ENCODE results near the gene SERPINH1. TPM values are rescaled to one million over a fixed set of nuclear protein-coding genes. Genes with fewer than 3 reads are reported as not detected.

SERPINH1 gene
- total RNA-seq, 4 donors from 2014 or later = 56.9 to 111 (median 95.5) TPM

- WGBS = 73% methylated on average over 39 of the region's 43 CpGs
- H3K36me3 ChIP-seq = peaks cover 49% of the 10 kb centered on the region
- no peaks in the 10 kb centered on the region for H3K9me3 ChIP-seq
- no peak for TF ChIP-seq CTCF (IDR thresholded peaks at IDR 0.05)
- no peak for TF ChIP-seq POLR2A (IDR thresholded peaks at IDR 0.05)
- no peak for TF ChIP-seq POLR2AphosphoS5 (IDR thresholded peaks at IDR 0.05)
- TF ChIP-seq EP300 (IDR thresholded peaks at IDR 0.05) = no peak
- no peaks in the 10 kb centered on the region for H3K27me3 ChIP-seq
- no peak for DNase-seq (ENCODE audit: low spot score in 2 of 2)
- H3K4me3 ChIP-seq = no peak overlapping the region
- peaks cover 62% of the 10 kb centered on the region for H3K4me1 ChIP-seq
- H3K27ac ChIP-seq = peak overlapping the region; percentile 25
These were observed 4.1 kb downstream of the SERPINH1 start for GRCh38 chr11:75565916-75566762.

- no peak overlapping the region for H3K27ac ChIP-seq
These were observed 4.8 kb downstream of the SERPINH1 start for GRCh38 chr11:75566763-75567279.

GRCh38 chr11:75567971-75568370, 5.9 kb downstream of the SERPINH1 start:
- Histone ChIP-seq H3K27ac (peak overlapping the region; percentile 5), H3K4me3 (no peak overlapping the region), H3K9me3 (no peaks in the 10 kb centered on the region), H3K27me3 (no peaks in the 10 kb centered on the region), H3K4me1 (peaks cover 53% of the 10 kb centered on the region), H3K36me3 (peaks cover 67% of the 10 kb centered on the region)
- 93% methylated on average over 6 of the region's 6 CpGs for WGBS
- no peak for TF ChIP-seq POLR2AphosphoS5 (IDR thresholded peaks at IDR 0.05)
- no peak for TF ChIP-seq POLR2A (IDR thresholded peaks at IDR 0.05)
- no peak for TF ChIP-seq CTCF (IDR thresholded peaks at IDR 0.05)
- TF ChIP-seq EP300 (IDR thresholded peaks at IDR 0.05) = no peak
- no peak for DNase-seq (ENCODE audit: low spot score in 2 of 2)

More at GRCh38 chr11:75566763-75567279, 4.8 kb downstream of the SERPINH1 start:
- no peak for DNase-seq (ENCODE audit: low spot score in 2 of 2)
- TF ChIP-seq POLR2A (IDR thresholded peaks at IDR 0.05) = no peak
- no peak for TF ChIP-seq EP300 (IDR thresholded peaks at IDR 0.05)
- no peak for TF ChIP-seq CTCF (IDR thresholded peaks at IDR 0.05)
- no peak for TF ChIP-seq POLR2AphosphoS5 (IDR thresholded peaks at IDR 0.05)
- peaks cover 55% of the 10 kb centered on the region for H3K4me1 ChIP-seq
- no peak overlapping the region for H3K4me3 ChIP-seq
- 83% methylated on average over 34 of the region's 34 CpGs for WGBS
- no peaks in the 10 kb centered on the region for H3K9me3 ChIP-seq
- no peaks in the 10 kb centered on the region for H3K27me3 ChIP-seq
- peaks cover 56% of the 10 kb centered on the region for H3K36me3 ChIP-seq

- TF ChIP-seq CTCF (IDR thresholded peaks at IDR 0.05) (no peak), POLR2A (IDR thresholded peaks at IDR 0.05) (no peak)
- H3K36me3 ChIP-seq = peaks cover 75% of the 10 kb centered on the region
- no peak overlapping the region for H3K27ac ChIP-seq
- H3K27me3 ChIP-seq = no peaks in the 10 kb centered on the region
- no peak overlapping the region for H3K4me3 ChIP-seq
- DNase-seq (ENCODE audit: low spot score in 2 of 2) = no peak
- 82% methylated on average over 12 of the region's 14 CpGs for WGBS
- H3K4me1 ChIP-seq = peaks cover 45% of the 10 kb centered on the region
- H3K9me3 ChIP-seq = no peaks in the 10 kb centered on the region
These were observed 6.7 kb downstream of the SERPINH1 start for GRCh38 chr11:75568616-75569219.

- no peak for DNase-seq (ENCODE audit: low spot score in 2 of 2)
- peaks cover 26% of the 10 kb centered on the region for H3K4me1 ChIP-seq
- no peaks in the 10 kb centered on the region for H3K27me3 ChIP-seq
- no peak overlapping the region for H3K4me3 ChIP-seq
- no peak overlapping the region for H3K27ac ChIP-seq
- TF ChIP-seq POLR2A (IDR thresholded peaks at IDR 0.05) (no peak), POLR2AphosphoS5 (IDR thresholded peaks at IDR 0.05) (no peak), EP300 (IDR thresholded peaks at IDR 0.05) (no peak), CTCF (IDR thresholded peaks at IDR 0.05) (no peak)
- peaks cover 79% of the 10 kb centered on the region for H3K36me3 ChIP-seq
- no peaks in the 10 kb centered on the region for H3K9me3 ChIP-seq
- 65% methylated on average over 7 of the region's 9 CpGs for WGBS
These were observed 8.6 kb downstream of the SERPINH1 start for GRCh38 chr11:75570559-75571139.
